Heart right ventricle (tissue), 16 donors: Measurements from ENCODE around the gene TSTD2. TPM values are rescaled to one million over a fixed set of nuclear protein-coding genes. Genes with fewer than 3 reads are reported as not detected.

Experiments
- ATAC-seq, 8 donors: fragments of 200-7000 bp; cut with Tn5 transposase; one replicate each; pipeline ENCODE4 v1.9.1; 2020; ENCODE audit warnings: mild to moderate bottlenecking in 8 of 8, moderate library complexity in 8 of 8, moderate number of reproducible peaks in 1 of 8
- DNase-seq, 2 donors: peaks; one replicate each; pipeline ENCODE4 v3.0.0-alpha.2; 2020
- H3K27ac ChIP-seq, 10 donors: fragments of 200-600 bp; sonication (generic) in 2 of 10; one replicate each; pipeline versions ENCODE4 v1.5.0 to v1.8.0; 2020 to 2022; ENCODE audit warnings: mild to moderate bottlenecking in 3 of 10
- H3K27me3 ChIP-seq, 7 donors: fragments of 200-600 bp; one replicate each; pipeline ENCODE4 v1.8.0; 2021 to 2022; ENCODE audit warnings: mild to moderate bottlenecking in 2 of 7
- H3K36me3 ChIP-seq, 9 donors: fragments of 200-600 bp; sonication (generic) in 1 of 9; one replicate each; pipeline versions ENCODE4 v1.5.0 to v1.8.0; 2020 to 2022; ENCODE audit warnings: mild to moderate bottlenecking in 2 of 9
- H3K4me1 ChIP-seq, 9 donors: fragments of 200-600 bp; sonication (generic) in 1 of 9; one replicate each; pipeline versions ENCODE4 v1.5.0 to v1.8.0; 2020 to 2022; ENCODE audit warnings: mild to moderate bottlenecking in 4 of 9
- H3K4me3 ChIP-seq, 10 donors: fragments of 200-600 bp; sonication (generic) in 2 of 10; one replicate each; pipeline versions ENCODE4 v1.5.0 to v1.8.0; 2020 to 2022; ENCODE audit warnings: mild to moderate bottlenecking in 7 of 10, moderate library complexity in 2 of 10
- H3K9me3 ChIP-seq, 11 donors: fragments of 200-600 bp in 10 of 11; sonication (generic) in 2 of 11; one replicate each; pipeline versions ENCODE4 v1.5.0 to v1.8.0; 2013 to 2022; ENCODE audit warnings: mild to moderate bottlenecking in 2 of 11, control low read depth in 1 of 11, moderate library complexity in 1 of 11
- WGBS, 2 donors: extraction: QIAGEN DNeasy Blood & Tissue Kit; methylation state at CpG; one replicate each; pipeline ENCODE4 v1.1.7; 2013; ENCODE audit warnings: inconsistent platforms in 1 of 2; 5-methylcytosine and 5-hydroxymethylcytosine counted together
- intact Hi-C, 10 donors: fragments of 100-400 bp; cut with DNase I; formaldehyde crosslinking; loops; one replicate each; pipeline versions ENCODE4 v1.11.1 to v1.14.2; 2022
- polyA plus RNA-seq, 2 donors: library from polyadenylated mRNA; stranded (reverse); fragments of 200-250 nt; gene quantifications; one replicate each; pipeline ENCODE4 v1.2.3, GENCODE V29; 2013
- total RNA-seq, 10 donors: library from RNA; stranded (reverse); fragmentation: NEBNext Ultra II Directional in 3 of 10; extraction: Animal tissue kit (Norgen Biotek cat#: 25700) in 3 of 10; gene quantifications; one replicate each; pipeline versions ENCODE4 v1.2.1 to v1.2.4, GENCODE V29; 2021 to 2023
- TF ChIP-seq, protein P1 (sequence below), 9 donors: fragments of 200-600 bp; sonication (generic) in 2 of 9; IDR thresholded peaks; one replicate each; pipeline versions ENCODE4 v1.5.0 to v1.8.0; 2021 to 2022; ENCODE audit warnings: antibody characterized with exemption in 9 of 9, mild to moderate bottlenecking in 5 of 9, moderate library complexity in 1 of 9
- donor health status: Arrhythmogenic right ventricular cardiomyopathy.
- donor health status: ischemic (EF 13 %, LVEDD 7.1; RV severe dilation, severe dysfunction).
- donor health status: healthy with polysubstance abuse.
- donor health status: DM: no; HTN: yes; CAD: no.
- donor health status: DM: no; HTN: no; CAD: no.
- donor health status: ischemic (EF 25% LVEDD 6.9; RV normal size, moderate dysfunction).
- donor health status: ischemic (EF 25% LVEDD 5.7; RV mildly dilated, moderate dysfunction).
- donor health status: healthy.
- donor health status: DM: yes; HTN: yes; CAD: no.
- donor health status: Ischemic cardiomyopathy.
- donor health status: ischemic (EF 35%, LVEDD 5.7; RV mildly dilated, moderate dysfunction).
- donor health status: nonischemic (EF 11% LVEDD 7.7; RV severe dilation, severe dysfunction).
- donor health status: DM: yes; HTN: yes; CAD: no.
- donor health status: PGD.
- donor health status: ischemic (EF 29% LVEDD 5.4; RV normal size, mild dysfunction).
- donor health status: nonischemic (EF 23%, LVEDD 6.1; RV moderate dilation, normal function).

The TSTD2 gene
- total and polyA plus RNA-seq, 12 donors: 8.5 to 29.4 (median 22.8) TPM

DNA sequence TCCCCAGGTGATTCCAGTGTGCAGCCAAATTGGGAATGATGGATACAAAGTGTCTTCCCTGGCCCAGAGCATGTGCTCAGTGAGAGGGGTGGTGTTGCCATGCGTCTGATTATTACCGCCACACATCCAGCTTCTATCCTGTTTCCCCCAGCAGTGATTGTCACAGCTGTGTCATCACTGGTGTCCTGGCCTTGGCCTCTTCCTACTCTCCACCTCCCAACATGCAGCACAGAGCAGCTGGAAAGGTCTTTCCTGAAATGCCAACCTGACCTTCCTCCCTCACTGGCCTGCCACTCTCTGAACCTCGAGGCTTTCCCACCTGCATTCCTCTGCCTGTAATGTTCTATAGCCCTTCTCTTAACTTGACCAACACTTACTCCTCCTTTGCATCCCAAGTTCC is 71.7 kb downstream of the TSTD2 start:
- peak overlapping the region in 3 of 10 donors; percentile 2 to 10 (median 7) for H3K27ac ChIP-seq

DNA sequence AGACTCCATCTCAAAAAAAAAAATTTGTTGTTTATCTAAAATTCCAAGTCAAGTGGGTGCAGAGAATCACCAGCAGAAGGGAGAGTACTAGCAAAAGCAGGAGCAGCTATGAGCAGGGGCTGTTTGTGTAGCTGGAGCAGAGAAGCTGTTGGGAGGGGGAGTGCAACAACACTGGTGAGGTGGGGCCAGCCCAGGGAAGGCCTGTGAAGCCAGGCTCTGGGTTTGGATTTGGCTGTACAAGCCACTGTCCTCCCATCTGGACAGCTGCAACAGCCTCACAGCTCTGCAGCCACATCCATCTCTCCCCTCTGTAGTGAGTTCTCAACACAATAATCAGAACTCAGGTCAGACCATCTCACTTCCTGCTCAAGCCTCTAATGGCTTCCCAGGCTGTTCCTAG is 72.3 kb downstream of the TSTD2 start:
- DNase-seq: no peak
- no peaks in the 10 kb centered on the region for H3K27me3 ChIP-seq

More for the DNA sequence above, 71.7 kb downstream of the TSTD2 start:
- no peak for ATAC-seq
- H3K9me3 ChIP-seq: no peaks in the 10 kb centered on the region
- H3K36me3 ChIP-seq: peaks cover 0 to 16% (median 0%) of the 10 kb centered on the region in 9 donors
- WGBS, 2 donors: 68 to 70% methylated on average over 3 of the region's 3 CpGs
- H3K27me3 ChIP-seq: no peaks in the 10 kb centered on the region
- no peak overlapping the region for H3K4me3 ChIP-seq
- TF ChIP-seq, protein P1, sequence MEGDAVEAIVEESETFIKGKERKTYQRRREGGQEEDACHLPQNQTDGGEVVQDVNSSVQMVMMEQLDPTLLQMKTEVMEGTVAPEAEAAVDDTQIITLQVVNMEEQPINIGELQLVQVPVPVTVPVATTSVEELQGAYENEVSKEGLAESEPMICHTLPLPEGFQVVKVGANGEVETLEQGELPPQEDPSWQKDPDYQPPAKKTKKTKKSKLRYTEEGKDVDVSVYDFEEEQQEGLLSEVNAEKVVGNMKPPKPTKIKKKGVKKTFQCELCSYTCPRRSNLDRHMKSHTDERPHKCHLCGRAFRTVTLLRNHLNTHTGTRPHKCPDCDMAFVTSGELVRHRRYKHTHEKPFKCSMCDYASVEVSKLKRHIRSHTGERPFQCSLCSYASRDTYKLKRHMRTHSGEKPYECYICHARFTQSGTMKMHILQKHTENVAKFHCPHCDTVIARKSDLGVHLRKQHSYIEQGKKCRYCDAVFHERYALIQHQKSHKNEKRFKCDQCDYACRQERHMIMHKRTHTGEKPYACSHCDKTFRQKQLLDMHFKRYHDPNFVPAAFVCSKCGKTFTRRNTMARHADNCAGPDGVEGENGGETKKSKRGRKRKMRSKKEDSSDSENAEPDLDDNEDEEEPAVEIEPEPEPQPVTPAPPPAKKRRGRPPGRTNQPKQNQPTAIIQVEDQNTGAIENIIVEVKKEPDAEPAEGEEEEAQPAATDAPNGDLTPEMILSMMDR (IDR thresholded peaks at IDR 0.05): no peak
- DNase-seq: no peak
- intact Hi-C loops: loop anchor here in 3 of 10 donors (5.0 kb wide), 1 partner anchor 36 kb away; no protein-coding TSS in a partner anchor
- peaks cover 18 to 70% (median 59%) of the 10 kb centered on the region in 9 donors for H3K4me1 ChIP-seq

DNA sequence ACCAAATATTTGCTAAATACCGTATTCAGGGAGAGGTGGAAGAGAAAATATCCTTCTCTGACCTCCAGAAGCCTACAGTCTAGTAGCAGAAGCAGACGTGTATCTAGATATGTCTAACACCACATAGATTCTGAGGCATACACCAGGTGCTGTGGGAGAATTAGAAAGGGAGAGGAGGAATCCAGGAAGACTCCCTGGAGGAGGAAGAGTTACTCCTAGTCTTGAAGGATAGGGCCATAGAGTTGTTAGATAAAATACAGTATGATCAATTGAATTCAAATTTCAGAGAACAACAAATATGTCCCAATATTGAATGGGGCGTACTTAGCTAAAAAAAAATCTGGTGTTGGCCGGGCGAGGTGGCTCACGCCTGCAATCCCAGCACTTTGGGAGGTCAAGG is 73.0 kb downstream of the TSTD2 start:
- no peak for ATAC-seq
- Histone ChIP-seq H3K9me3 (no peaks in the 10 kb centered on the region), H3K4me1 (peaks cover 18 to 82% (median 71%) of the 10 kb centered on the region in 9 donors), H3K27ac (peak overlapping the region in 3 of 10 donors; percentile 10 to 30 (median 23)), H3K27me3 (no peaks in the 10 kb centered on the region), H3K36me3 (peaks cover 0 to 6% (median 0%) of the 10 kb centered on the region in 9 donors), H3K4me3 (no peak overlapping the region)
- TF ChIP-seq, protein P1 (IDR thresholded peaks at IDR 0.05): no peak
- DNase-seq: no peak
- 80 to 81% methylated on average over 6 of the region's 6 CpGs for WGBS, 2 donors
- intact Hi-C loops: loop anchor here in 3 of 10 donors (5.0 kb wide), 1 partner anchor 37 kb away; no protein-coding TSS in a partner anchor

More for the DNA sequence above, 72.3 kb downstream of the TSTD2 start:
- peaks cover 0 to 11% (median 0%) of the 10 kb centered on the region in 9 donors for H3K36me3 ChIP-seq
- ATAC-seq: no peak
- peaks cover 18 to 76% (median 66%) of the 10 kb centered on the region in 9 donors for H3K4me1 ChIP-seq
- intact Hi-C loops: loop anchor here in 3 of 10 donors (5.0 kb wide), 1 partner anchor 36 kb away; no protein-coding TSS in a partner anchor
- TF ChIP-seq, protein P1 (IDR thresholded peaks at IDR 0.05): no peak
- peak overlapping the region in 3 of 10 donors; percentile 2 to 10 (median 7) for H3K27ac ChIP-seq
- H3K9me3 ChIP-seq: no peaks in the 10 kb centered on the region
- H3K4me3 ChIP-seq: no peak overlapping the region

DNA sequence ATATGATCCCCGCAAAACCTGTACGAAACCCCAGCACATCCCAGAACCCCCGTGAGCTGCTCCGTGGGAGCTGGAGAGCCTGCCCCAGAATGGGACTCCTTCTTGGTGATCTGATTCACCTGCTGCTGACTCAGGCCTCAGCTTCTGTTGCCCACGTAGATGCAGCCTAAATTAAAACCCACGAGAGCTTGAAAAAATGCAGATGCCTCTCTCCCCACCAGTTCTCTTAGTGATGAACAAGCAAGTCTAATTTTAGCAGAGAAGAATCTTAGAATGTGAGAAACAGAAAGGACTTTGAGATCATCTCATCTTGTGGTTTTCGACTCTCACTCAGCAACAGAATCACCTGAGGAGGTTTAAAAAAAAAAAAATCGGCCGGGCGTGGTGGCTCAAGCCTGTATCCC is 74.1 kb downstream of the TSTD2 start:
- TF ChIP-seq, protein P1 (IDR thresholded peaks at IDR 0.05): no peak
- DNase-seq (no peak), ATAC-seq (no peak)
- Histone ChIP-seq H3K4me1 (peaks cover 21 to 82% (median 70%) of the 10 kb centered on the region in 9 donors), H3K9me3 (no peaks in the 10 kb centered on the region), H3K36me3 (peaks cover 0 to 6% (median 0%) of the 10 kb centered on the region in 9 donors), H3K4me3 (no peak overlapping the region), H3K27ac (peak overlapping the region; percentile 26 to 90 (median 83)), H3K27me3 (no peaks in the 10 kb centered on the region)
- WGBS, 2 donors: 63 to 76% methylated on average over 10 of the region's 10 CpGs
- intact Hi-C loops: loop anchor here in 3 of 10 donors (2.0 to 5.0 kb wide), 3 partner anchors 38 to 57 kb away; partner anchors contain the start of gene TMOD1 (in 1 of the 3)
